ELR (cell line): ENCODE measurements around the gene TACR3.
"Not testable (repeated sequence)": the region's sequence is repeated elsewhere in the genome, so short reads cannot be mapped to it uniquely, and the experiment has no call there.

ENCODE experiments used
- DNase-seq: peaks from one replicate; pipeline ENCODE4 v3.0.0-alpha.2; 2015; ENCODE audit warnings: low read depth

The TACR3 gene, protein sequence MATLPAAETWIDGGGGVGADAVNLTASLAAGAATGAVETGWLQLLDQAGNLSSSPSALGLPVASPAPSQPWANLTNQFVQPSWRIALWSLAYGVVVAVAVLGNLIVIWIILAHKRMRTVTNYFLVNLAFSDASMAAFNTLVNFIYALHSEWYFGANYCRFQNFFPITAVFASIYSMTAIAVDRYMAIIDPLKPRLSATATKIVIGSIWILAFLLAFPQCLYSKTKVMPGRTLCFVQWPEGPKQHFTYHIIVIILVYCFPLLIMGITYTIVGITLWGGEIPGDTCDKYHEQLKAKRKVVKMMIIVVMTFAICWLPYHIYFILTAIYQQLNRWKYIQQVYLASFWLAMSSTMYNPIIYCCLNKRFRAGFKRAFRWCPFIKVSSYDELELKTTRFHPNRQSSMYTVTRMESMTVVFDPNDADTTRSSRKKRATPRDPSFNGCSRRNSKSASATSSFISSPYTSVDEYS

DNA sequence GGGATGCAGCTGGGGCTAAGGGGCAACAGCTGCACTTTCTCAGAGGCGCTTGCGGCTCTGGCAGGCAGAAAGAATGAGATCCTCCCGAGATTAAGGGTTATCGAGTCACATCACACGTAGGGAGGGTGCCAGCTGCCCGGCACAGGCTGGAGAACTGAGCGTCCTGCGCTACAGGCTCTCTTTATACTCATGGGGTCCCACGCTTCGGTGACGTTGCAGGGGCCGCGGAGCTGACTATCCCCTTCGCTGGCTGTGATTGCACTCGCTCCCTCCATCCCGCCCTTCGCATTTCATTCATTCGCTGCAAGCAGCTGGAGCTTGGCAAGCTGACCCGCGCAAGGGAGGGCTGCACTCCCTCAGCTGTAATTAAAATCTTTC lies at the start of gene TACR3:
TACR3 (minus strand) TSS at position 156 of the 378 bp plus-strand sequence. CDS start 310 bp downstream, outside the sequence.
- peak; percentile 18 for DNase-seq

GRCh38 chr4:103757631-103758030 lies 37.8 kb upstream of the TACR3 start:
- DNase-seq, result no peak

- DNase-seq, result no peak
These were observed 37.0 kb upstream of the TACR3 start for GRCh38 chr4:103756741-103757140.

DNA sequence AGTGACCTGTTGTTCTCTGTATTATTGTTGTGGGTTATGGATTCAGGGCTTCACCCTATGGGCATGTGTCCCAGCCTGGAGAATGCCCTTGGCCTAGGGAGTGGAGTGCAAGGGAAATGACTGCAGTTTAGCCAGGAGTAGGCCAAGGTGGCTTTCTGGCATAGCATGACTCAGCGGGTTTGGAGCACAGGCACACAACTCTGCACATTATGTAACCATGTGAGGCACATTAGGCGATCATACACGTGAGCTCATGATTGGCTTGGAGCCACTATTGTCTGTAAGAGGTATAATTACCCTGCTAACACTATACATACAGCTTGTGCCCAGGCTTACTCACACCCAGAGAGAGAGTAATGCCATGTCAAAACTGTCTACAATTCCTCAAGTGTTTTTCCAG lies 35.1 kb upstream of the TACR3 start:
- DNase-seq, result peak; percentile 28

DNA sequence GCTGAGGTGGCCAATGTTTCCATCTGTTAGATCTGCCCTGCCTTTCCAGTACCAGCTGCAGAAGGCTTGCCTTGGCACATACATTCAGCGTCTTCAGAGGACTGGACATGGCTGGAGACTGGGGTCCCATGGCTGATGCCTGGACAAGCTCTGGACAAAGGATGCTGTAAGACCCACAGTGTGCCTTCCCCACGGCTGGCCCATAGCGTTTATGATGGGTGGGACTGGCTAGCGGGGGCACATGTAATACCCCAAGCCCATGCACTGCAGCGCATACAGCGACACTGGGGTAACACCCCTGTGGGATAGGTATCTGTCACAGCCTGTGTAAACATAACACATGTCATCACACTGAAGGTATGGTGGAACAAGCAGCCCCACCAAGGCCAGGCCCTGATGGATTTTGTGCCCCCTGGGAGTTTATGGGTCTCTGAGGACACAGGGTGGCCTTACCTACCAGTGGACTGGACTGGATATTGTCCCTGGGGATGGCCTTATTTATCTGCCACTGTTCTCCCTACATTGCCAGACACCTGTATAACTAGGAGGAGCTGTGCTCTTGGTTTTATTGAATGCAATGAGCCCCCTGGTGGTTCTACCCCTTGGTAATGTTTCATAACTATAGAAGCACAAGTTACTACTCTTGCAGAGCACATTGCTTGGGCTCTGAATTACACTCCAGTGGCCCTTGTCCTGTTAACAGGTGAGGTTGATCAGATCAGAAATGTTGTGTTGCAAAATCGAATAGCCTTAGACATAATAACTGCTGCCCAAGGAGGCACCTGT lies 34.3 kb upstream of the TACR3 start:
- no peak for DNase-seq

- not testable (repeated sequence) for DNase-seq
These were observed 3.4 kb upstream of the TACR3 start for GRCh38 chr4:103723150-103723549.

DNA sequence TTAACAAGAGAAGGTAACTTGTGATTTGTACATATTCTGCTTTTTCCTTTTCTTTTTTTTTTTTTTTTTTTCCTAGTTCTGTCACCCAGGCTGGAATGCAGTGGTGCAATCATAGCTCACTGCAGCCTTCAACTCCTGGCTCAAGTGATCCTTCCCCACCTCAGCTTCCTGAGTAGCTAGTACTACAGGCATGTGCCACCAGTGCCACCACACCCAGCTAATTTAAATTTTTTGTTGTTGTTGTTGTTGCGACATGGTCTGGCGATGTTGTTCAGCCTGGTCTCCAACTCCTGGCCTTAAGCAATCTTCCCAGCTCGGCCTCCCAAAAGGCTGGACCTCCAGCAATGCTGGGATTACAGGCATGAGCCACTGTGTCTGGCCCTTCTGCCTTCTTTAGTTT lies 1.5 kb upstream of the TACR3 start:
- DNase-seq, result no peak

GRCh38 chr4:103720661-103721060 lies 876 bp upstream of the TACR3 start:
- DNase-seq, result no peak

- no peak for DNase-seq
These were observed 518 bp downstream of the TACR3 start for GRCh38 chr4:103719105-103719829.

DNA sequence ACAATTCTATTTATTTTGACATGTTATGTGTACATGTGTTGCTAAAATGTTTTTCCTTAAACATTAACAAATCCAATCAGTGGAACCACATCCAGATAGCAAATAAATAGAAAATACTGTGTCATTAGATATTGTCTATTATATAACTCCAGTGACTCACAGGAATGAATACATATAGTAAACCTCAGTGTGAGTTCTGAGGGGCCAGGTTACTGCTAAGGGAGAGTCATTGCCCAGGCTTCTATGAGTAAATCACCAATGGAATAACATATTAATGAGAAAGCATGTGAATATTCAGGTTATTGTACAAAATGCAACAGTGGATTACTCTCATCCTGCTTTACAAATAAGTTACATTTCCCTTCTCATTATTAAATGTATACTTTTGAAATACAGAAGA lies 27.2 kb downstream of the TACR3 start:
- DNase-seq, result peak; percentile 55

DNA sequence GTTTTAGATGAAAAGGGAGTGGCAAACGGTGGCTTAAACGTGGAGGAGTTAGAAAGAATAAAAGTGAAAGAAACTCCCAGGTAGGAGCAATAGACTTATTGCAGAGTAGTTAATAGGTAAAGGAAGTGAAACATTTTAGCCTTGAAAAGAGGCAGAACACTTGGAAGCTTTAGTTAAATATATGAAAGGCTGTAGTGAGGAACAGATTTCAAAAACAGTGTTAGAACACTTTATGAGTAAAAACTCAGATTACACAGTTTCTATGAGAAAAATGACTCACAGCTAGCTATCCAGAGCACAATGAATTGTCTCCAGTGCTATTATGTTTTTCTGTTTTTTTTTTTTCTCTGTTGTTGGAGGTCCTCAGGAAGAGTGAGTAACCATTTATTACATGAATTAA lies 45.8 kb downstream of the TACR3 start:
- peak; percentile 10 for DNase-seq

GRCh38 chr4:103666764-103667163 lies 53.0 kb downstream of the TACR3 start:
- not testable (repeated sequence) for DNase-seq

DNA sequence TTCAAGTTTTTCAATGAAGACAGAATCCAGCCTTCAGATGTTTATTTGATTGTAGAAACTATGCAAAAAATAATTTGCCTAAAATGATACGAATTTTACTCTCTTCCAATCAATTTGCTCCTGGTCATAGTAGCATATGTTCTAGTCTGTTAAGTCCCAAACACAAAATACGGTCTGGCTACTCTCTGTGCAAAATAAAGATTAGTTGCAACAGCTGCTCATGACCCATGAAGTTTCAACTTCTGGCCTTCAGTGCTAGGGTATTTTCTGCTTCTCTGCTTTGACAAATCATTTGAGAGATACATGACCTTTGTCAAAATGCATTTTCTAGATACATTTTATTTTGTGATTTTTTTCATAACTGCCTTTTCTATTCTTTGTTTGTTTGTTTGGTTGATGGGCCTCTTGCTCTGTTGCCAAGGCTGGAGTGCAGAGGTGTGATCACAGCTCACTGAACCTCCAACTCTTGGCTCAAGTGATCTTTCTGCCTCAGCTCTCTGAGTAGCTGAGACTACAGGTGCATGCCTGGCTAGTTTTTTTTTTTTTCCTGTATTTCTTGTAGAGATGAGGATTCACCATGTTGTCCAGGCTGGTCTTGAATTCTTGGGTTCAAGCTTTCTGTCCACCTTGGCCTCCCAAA lies 55.2 kb downstream of the TACR3 start:
- no peak for DNase-seq

GRCh38 chr4:103648541-103648940 lies 71.2 kb downstream of the TACR3 start:
- DNase-seq, result no peak

DNA sequence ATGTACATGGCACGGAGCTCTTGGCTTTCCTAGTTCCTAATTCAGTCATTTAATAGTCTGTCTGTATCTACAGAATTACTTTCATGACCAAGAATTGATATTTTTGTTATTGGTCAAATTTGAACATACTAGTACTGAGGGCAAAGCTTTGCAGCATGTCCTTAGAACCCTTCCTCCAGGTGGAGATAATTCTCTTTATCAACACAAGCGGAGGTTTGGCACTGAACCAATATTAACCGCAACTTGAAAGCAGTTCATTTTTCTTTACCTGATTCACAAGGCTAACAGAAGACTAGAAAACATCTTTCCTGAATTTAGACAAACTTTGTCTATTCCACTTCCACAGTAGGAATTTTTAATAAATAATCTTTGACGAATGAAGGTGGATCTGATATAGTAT lies 73.8 kb downstream of the TACR3 start:
- DNase-seq, result no peak

GRCh38 chr4:103634236-103634635 lies 85.5 kb downstream of the TACR3 start:
- DNase-seq, result peak; percentile 19

DNA sequence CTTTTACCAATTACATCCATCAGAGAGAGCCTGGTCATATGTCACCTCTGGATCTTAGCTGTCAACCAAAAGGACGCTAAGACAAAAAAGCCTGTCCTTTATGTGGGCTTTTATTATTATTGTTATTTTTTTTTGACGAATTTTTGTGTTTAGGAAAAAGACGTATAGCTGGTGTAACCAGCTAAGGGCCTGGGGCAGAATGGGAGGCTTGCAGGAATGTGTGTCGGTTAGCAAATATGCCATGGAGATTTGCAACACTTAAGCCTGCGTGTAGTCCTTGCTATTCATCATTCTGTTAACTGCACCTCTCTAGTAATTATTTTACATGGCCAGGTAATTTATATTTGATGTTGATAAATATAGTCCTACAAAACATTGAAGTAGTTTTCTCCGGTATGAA lies 93.5 kb downstream of the TACR3 start:
- DNase-seq, result no peak

GRCh38 chr4:103591841-103592240 lies 127.9 kb downstream of the TACR3 start:
- no peak for DNase-seq

- no peak for DNase-seq
These were observed 152.2 kb downstream of the TACR3 start for GRCh38 chr4:103567591-103567990.

- not testable (repeated sequence) for DNase-seq
These were observed 160.6 kb downstream of the TACR3 start for GRCh38 chr4:103559178-103559577.
